Lower lobe of right lung (tissue), 2 donors: Measurements from ENCODE around the gene ZNF462. TPM values are rescaled to one million over a fixed set of nuclear protein-coding genes. Genes with fewer than 3 reads are reported as not detected.

Source experiments
- ATAC-seq, 2 donors: fragments of 200-7000 bp; cut with Tn5 transposase; one replicate each; pipeline ENCODE4 v1.9.1; 2020 to 2022; ENCODE audit warnings: mild to moderate bottlenecking in 2 of 2, moderate library complexity in 2 of 2
- DNase-seq: peaks from one replicate; pipeline ENCODE4 v3.0.0-alpha.2; 2020
- H3K27ac ChIP-seq: fragments of 200-600 bp; one replicate; pipeline ENCODE4 v1.8.0; 2022
- H3K27me3 ChIP-seq: fragments of 200-600 bp; one replicate; pipeline ENCODE4 v1.8.0; 2022; ENCODE audit warnings: low read depth
- H3K36me3 ChIP-seq: fragments of 200-600 bp; one replicate; pipeline ENCODE4 v1.8.0; 2022; ENCODE audit warnings: mild to moderate bottlenecking
- H3K4me1 ChIP-seq: fragments of 200-600 bp; one replicate; pipeline ENCODE4 v1.8.0; 2022
- H3K4me3 ChIP-seq: fragments of 200-600 bp; one replicate; pipeline ENCODE4 v1.8.0; 2022; ENCODE audit warnings: mild to moderate bottlenecking
- H3K9me3 ChIP-seq: fragments of 200-600 bp; one replicate; pipeline ENCODE4 v1.8.0; 2022
- CTCF ChIP-seq: fragments of 200-600 bp; IDR thresholded peaks from one replicate; pipeline ENCODE4 v1.8.0; 2022; ENCODE audit warnings: antibody characterized with exemption, mild to moderate bottlenecking
- intact Hi-C: fragments of 100-400 bp; cut with DNase I; formaldehyde crosslinking; loops from one replicate; pipeline ENCODE4 v1.11.0; 2022
- total RNA-seq: library from RNA; stranded (reverse); fragmentation: NEBNext Ultra II Directional; extraction: Animal tissue kit (Norgen Biotek cat#: 25700); gene quantifications from one replicate; pipeline ENCODE4 v1.2.1, GENCODE V29; 2021
- donor health status: DM: no; HTN: yes; CAD: no; lungs with severe emphysema.

The ZNF462 gene
- total RNA-seq, 1 donor from 2014 or later = 24.4 TPM

- peaks cover 58% of the 10 kb centered on the region for H3K4me1 ChIP-seq
- intact Hi-C loops = no loop called here
Measured at GRCh38 chr9:106877345-106877744, 14.4 kb downstream of the ZNF462 start.

GRCh38 chr9:106878081-106878837, 15.3 kb downstream of the ZNF462 start:
- no peaks in the 10 kb centered on the region for H3K9me3 ChIP-seq
- H3K4me1 ChIP-seq = peaks cover 67% of the 10 kb centered on the region
- H3K27ac ChIP-seq = peak overlapping the region; percentile 51

More at GRCh38 chr9:106877345-106877744, 14.4 kb downstream of the ZNF462 start:
- Histone ChIP-seq H3K27ac (no peak overlapping the region), H3K4me3 (no peak overlapping the region), H3K9me3 (no peaks in the 10 kb centered on the region), H3K27me3 (no peaks in the 10 kb centered on the region), H3K36me3 (no peaks in the 10 kb centered on the region)
- no peak for DNase-seq
- ATAC-seq = no peak
- no peak for TF ChIP-seq CTCF

GRCh38 chr9:106878934-106879333, 16.0 kb downstream of the ZNF462 start:
- Histone ChIP-seq H3K36me3 (no peaks in the 10 kb centered on the region), H3K9me3 (no peaks in the 10 kb centered on the region), H3K27ac (peak overlapping the region; percentile 51), H3K27me3 (no peaks in the 10 kb centered on the region), H3K4me1 (peaks cover 73% of the 10 kb centered on the region), H3K4me3 (no peak overlapping the region)
- no peak for TF ChIP-seq CTCF
- intact Hi-C loops = no loop called here
- ATAC-seq (peak; percentile 42 to 57), DNase-seq (no peak)

More at GRCh38 chr9:106878081-106878837, 15.3 kb downstream of the ZNF462 start:
- ATAC-seq (no peak), DNase-seq (no peak)
- H3K27me3 ChIP-seq = no peaks in the 10 kb centered on the region
- H3K36me3 ChIP-seq = no peaks in the 10 kb centered on the region
- intact Hi-C loops = no loop called here
- no peak overlapping the region for H3K4me3 ChIP-seq
- no peak for TF ChIP-seq CTCF

- H3K4me3 ChIP-seq = no peak overlapping the region
- H3K9me3 ChIP-seq = no peaks in the 10 kb centered on the region
- DNase-seq (no peak), ATAC-seq (no peak)
- intact Hi-C loops = no loop called here
- peak overlapping the region; percentile 51 for H3K27ac ChIP-seq
- H3K4me1 ChIP-seq = peaks cover 75% of the 10 kb centered on the region
- no peak for TF ChIP-seq CTCF
- H3K36me3 ChIP-seq = no peaks in the 10 kb centered on the region
- no peaks in the 10 kb centered on the region for H3K27me3 ChIP-seq
Measured at GRCh38 chr9:106879439-106879882, 16.5 kb downstream of the ZNF462 start.

GRCh38 chr9:106880081-106880480, 17.1 kb downstream of the ZNF462 start:
- Histone ChIP-seq H3K27ac (peak overlapping the region; percentile 51), H3K9me3 (no peaks in the 10 kb centered on the region), H3K27me3 (no peaks in the 10 kb centered on the region), H3K4me1 (peaks cover 79% of the 10 kb centered on the region), H3K36me3 (no peaks in the 10 kb centered on the region), H3K4me3 (no peak overlapping the region)
- no peak for ATAC-seq
- intact Hi-C loops = no loop called here
- DNase-seq = no peak
- no peak for TF ChIP-seq CTCF
